Sigmoid colon (tissue), 7 donors: ENCODE data around the gene GNG2. TPM values are rescaled to one million over a fixed set of nuclear protein-coding genes. Genes with fewer than 3 reads are reported as not detected.

Source experiments
- DNase-seq: peaks from one replicate; pipeline ENCODE4 v3.0.0-alpha.2; 2019
- H3K27ac ChIP-seq, 4 donors: fragments of 200-600 bp; sonication (generic); one replicate each; pipeline ENCODE4 v1.5.1; 2016 to 2019; ENCODE audit warnings: mild to moderate bottlenecking in 1 of 4
- H3K27me3 ChIP-seq, 3 donors: fragments of 200-600 bp; sonication (generic); one replicate each; pipeline ENCODE4 v1.5.1; 2019; ENCODE audit warnings: mild to moderate bottlenecking in 1 of 3
- H3K36me3 ChIP-seq, 4 donors: fragments of 200-600 bp; sonication (generic); one replicate each; pipeline ENCODE4 v1.5.1; 2016 to 2019
- H3K4me1 ChIP-seq, 4 donors: fragments of 200-600 bp; sonication (generic); one replicate each; pipeline ENCODE4 v1.5.1; 2017 to 2019
- H3K4me3 ChIP-seq, 4 donors: fragments of 200-600 bp; sonication (generic); one replicate each; pipeline ENCODE4 v1.5.1; 2017 to 2019; ENCODE audit warnings: mild to moderate bottlenecking in 2 of 4, moderate library complexity in 1 of 4
- H3K9me3 ChIP-seq, 4 donors: fragments of 200-600 bp in 3 of 4; sonication (generic) in 3 of 4; one replicate each; pipeline versions ENCODE4 v1.5.1 to v1.6.1; 2013 to 2019
- CTCF ChIP-seq, 4 experiments: fragments of 450-650 bp in 3 of 4; fragments of 200-600 bp in 1 of 4; IDR thresholded peaks; one replicate each; pipeline ENCODE4 v1.5.1; 2016 to 2019; ENCODE audit warnings: antibody characterized with exemption in 4 of 4, mild to moderate bottlenecking in 3 of 4, moderate library complexity in 2 of 4
- EP300 ChIP-seq, 4 donors: sonication (generic); formaldehyde crosslinking; IDR thresholded peaks; one replicate each; pipeline ENCODE4 v1.6.1; 2017; ENCODE audit warnings: antibody characterized with exemption in 4 of 4
- POLR2A ChIP-seq, 2 donors: fragments of 450-650 bp; IDR thresholded peaks; one replicate each; pipeline ENCODE4 v1.6.1; 2016; ENCODE audit warnings: antibody characterized with exemption in 2 of 2, mild to moderate bottlenecking in 2 of 2, moderate library complexity in 2 of 2
- POLR2AphosphoS5 ChIP-seq, 4 donors: sonication (generic); formaldehyde crosslinking; IDR thresholded peaks; one replicate each; pipeline ENCODE4 v1.6.1; 2017; ENCODE audit warnings: antibody characterized with exemption in 4 of 4
- WGBS, 2 donors: extraction: QIAGEN DNeasy Blood & Tissue Kit; methylation state at CpG; one replicate each; pipeline ENCODE4 v1.1.7; 2013; 5-methylcytosine and 5-hydroxymethylcytosine counted together
- intact Hi-C: fragments of 100-400 bp; cut with DNase I; formaldehyde crosslinking; loops from one replicate; pipeline ENCODE4 v1.15.1; 2023
- polyA plus RNA-seq, 3 donors: library from polyadenylated mRNA; stranded (reverse); fragments of 200-250 nt; gene quantifications; one replicate each; pipeline ENCODE4 v1.2.3, GENCODE V29; 2013
- total RNA-seq, 4 donors: library from RNA; depleted of rRNA; stranded (reverse); fragments of >200 nt; gene quantifications; one replicate each; pipeline ENCODE4 v1.1.0, GENCODE V29; 2016
- donor health status: healthy with polysubstance abuse.
- donor health status: Bipolar disorder and iron deficiency.
- donor health status: healthy.

The GNG2 gene
- total and polyA plus RNA-seq, 7 donors, result 9.5 to 44.2 (median 27.3) TPM

GRCh38 chr14:51917193-51917592, 56.8 kb downstream of the GNG2 start:
- H3K4me3 ChIP-seq, result no peak overlapping the region
- H3K4me1 ChIP-seq, result peaks cover 0 to under 1% (median 0%) of the 10 kb centered on the region in 4 donors
- TF ChIP-seq CTCF (IDR thresholded peaks at IDR 0.05), result no peak
- no peak for TF ChIP-seq POLR2A (IDR thresholded peaks at IDR 0.05)
- TF ChIP-seq EP300 (IDR thresholded peaks at IDR 0.05), result no peak
- peak in 1 of 4 donors; percentile 24 for TF ChIP-seq POLR2AphosphoS5 (IDR thresholded peaks at IDR 0.05)
- intact Hi-C loops, result no loop called here
- no peaks in the 10 kb centered on the region for H3K36me3 ChIP-seq
- DNase-seq, result peak; percentile 80
- WGBS, 2 donors, result 81 to 98% methylated on average over 6 of the region's 6 CpGs
- H3K9me3 ChIP-seq, result no peaks in the 10 kb centered on the region
- H3K27ac ChIP-seq, result peak overlapping the region in 3 of 4 donors; percentile 21 to 44 (median 41)
- no peaks in the 10 kb centered on the region for H3K27me3 ChIP-seq

- Histone ChIP-seq H3K4me1 (peaks cover 0 to 9% (median 4%) of the 10 kb centered on the region in 4 donors), H3K9me3 (no peaks in the 10 kb centered on the region), H3K27ac (no peak overlapping the region), H3K4me3 (no peak overlapping the region), H3K36me3 (no peaks in the 10 kb centered on the region), H3K27me3 (no peaks in the 10 kb centered on the region)
- TF ChIP-seq POLR2AphosphoS5 (IDR thresholded peaks at IDR 0.05), result no peak
- no peak for TF ChIP-seq CTCF (IDR thresholded peaks at IDR 0.05)
- TF ChIP-seq POLR2A (IDR thresholded peaks at IDR 0.05), result no peak
- no peak for TF ChIP-seq EP300 (IDR thresholded peaks at IDR 0.05)
- WGBS, 2 donors, result 81 to 82% methylated on average over 3 of the region's 3 CpGs
- intact Hi-C loops, result no loop called here
- DNase-seq, result no peak
These were observed 60.6 kb downstream of the GNG2 start for GRCh38 chr14:51921026-51921425.

DNA sequence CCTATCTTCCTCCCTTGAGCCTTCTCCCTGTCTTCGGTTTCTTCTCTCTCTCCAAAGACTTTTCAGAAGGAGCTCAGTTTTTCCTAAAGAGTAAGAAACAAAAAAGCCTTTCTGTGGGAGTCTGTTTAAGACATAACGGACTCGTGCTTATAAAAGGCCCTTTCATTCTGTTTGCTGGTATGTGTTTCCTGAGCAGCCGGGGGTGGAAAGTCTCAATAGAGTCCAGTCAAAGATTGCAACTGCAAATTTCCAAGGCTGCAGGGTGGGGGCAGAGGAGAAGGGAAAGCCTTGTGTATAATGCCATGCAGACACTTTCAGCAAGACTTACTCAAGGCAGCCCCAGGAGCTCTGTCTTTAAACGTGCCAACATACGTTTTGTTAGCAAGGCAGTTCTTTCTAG, 62.2 kb downstream of the GNG2 start:
- no peak overlapping the region for H3K4me3 ChIP-seq
- WGBS, 2 donors, result 53 to 84% methylated on average over 6 of the region's 6 CpGs
- TF ChIP-seq POLR2AphosphoS5 (IDR thresholded peaks at IDR 0.05) (peak in 1 of 4 donors; percentile 14), EP300 (IDR thresholded peaks at IDR 0.05) (no peak)

DNA sequence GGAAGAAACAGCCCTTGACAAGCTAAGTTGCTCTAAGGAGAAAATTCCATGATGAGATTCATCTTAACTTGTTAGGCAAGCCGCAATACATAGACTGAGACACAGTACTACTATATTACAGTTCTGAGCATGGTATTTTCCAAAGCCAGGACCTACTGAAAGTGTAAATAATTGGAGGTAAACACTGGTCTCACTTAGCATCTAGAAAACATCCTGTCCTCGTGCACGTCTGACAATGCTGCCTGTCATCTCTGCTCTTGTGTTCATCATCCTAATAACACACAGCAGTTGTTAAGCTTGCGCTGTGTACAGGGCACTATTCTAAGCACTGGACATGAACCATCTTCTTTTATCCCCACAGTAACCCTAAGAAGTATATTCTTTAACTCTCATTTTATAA, 64.2 kb downstream of the GNG2 start:
- no peaks in the 10 kb centered on the region for H3K36me3 ChIP-seq
- intact Hi-C loops, result no loop called here
- H3K4me3 ChIP-seq, result no peak overlapping the region
- H3K27me3 ChIP-seq, result no peaks in the 10 kb centered on the region
- TF ChIP-seq CTCF (IDR thresholded peaks at IDR 0.05) (no peak), POLR2A (IDR thresholded peaks at IDR 0.05) (no peak), EP300 (IDR thresholded peaks at IDR 0.05) (no peak), POLR2AphosphoS5 (IDR thresholded peaks at IDR 0.05) (no peak)
- H3K27ac ChIP-seq, result no peak overlapping the region
- peaks cover 0 to 24% (median 10%) of the 10 kb centered on the region in 4 donors for H3K4me1 ChIP-seq
- no peaks in the 10 kb centered on the region for H3K9me3 ChIP-seq
- 81 to 87% methylated on average over 4 of the region's 4 CpGs for WGBS, 2 donors
- DNase-seq, result no peak

More for the DNA sequence above, 62.2 kb downstream of the GNG2 start:
- peaks cover 0 to 13% (median 5%) of the 10 kb centered on the region in 4 donors for H3K4me1 ChIP-seq
- no peaks in the 10 kb centered on the region for H3K9me3 ChIP-seq
- DNase-seq, result peak; percentile 76
- H3K36me3 ChIP-seq, result no peaks in the 10 kb centered on the region
- intact Hi-C loops, result no loop called here
- H3K27me3 ChIP-seq, result no peaks in the 10 kb centered on the region
- peak overlapping the region in 3 of 4 donors; percentile 54 to 62 (median 55) for H3K27ac ChIP-seq

GRCh38 chr14:51925980-51926379, 65.6 kb downstream of the GNG2 start:
- no peak for TF ChIP-seq CTCF (IDR thresholded peaks at IDR 0.05)
- TF ChIP-seq EP300 (IDR thresholded peaks at IDR 0.05), result no peak
- no peak for TF ChIP-seq POLR2A (IDR thresholded peaks at IDR 0.05)
- no peak for TF ChIP-seq POLR2AphosphoS5 (IDR thresholded peaks at IDR 0.05)
- Histone ChIP-seq H3K4me3 (no peak overlapping the region), H3K27ac (no peak overlapping the region), H3K36me3 (no peaks in the 10 kb centered on the region), H3K27me3 (no peaks in the 10 kb centered on the region), H3K9me3 (no peaks in the 10 kb centered on the region), H3K4me1 (peaks cover 0 to 29% (median 12%) of the 10 kb centered on the region in 4 donors)
- WGBS, 2 donors, result 95 to 96% methylated on average over 2 of the region's 2 CpGs
- intact Hi-C loops, result no loop called here
- DNase-seq, result no peak
